ENCODE results near the gene PRUNE2.

Gene PRUNE2

DNA sequence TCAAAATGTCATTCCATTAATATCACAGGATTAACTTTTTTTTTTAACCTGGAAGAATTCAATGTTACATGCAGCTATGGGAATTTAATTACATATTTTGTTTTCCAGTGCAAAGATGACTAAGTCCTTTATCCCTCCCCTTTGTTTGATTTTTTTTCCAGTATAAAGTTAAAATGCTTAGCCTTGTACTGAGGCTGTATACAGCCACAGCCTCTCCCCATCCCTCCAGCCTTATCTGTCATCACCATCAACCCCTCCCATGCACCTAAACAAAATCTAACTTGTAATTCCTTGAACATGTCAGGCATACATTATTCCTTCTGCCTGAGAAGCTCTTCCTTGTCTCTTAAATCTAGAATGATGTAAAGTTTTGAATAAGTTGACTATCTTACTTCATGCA is 121.0 kb downstream of the PRUNE2 start:
- TF ChIP-seq POLR2AphosphoS5 (IDR thresholded peaks at IDR 0.05; ENCODE audit: low read depth), result no peak
- TF ChIP-seq REST (IDR thresholded peaks at IDR 0.05; ENCODE audit: insufficient replicate concordance, low read depth), result no peak
- TF ChIP-seq GABPA (IDR thresholded peaks at IDR 0.05; ENCODE audit: low read depth), result no peak
- no peak for TF ChIP-seq SPI1 (IDR thresholded peaks at IDR 0.05; ENCODE audit: borderline replicate concordance, low read depth)
- TF ChIP-seq CTCF (IDR thresholded peaks at IDR 0.05; ENCODE audit: insufficient read depth, low read length), result no peak
- Histone ChIP-seq H3K4me3 (replicated peaks; ENCODE audit: insufficient read depth, low read length) (no peak overlapping the region), H3K27me3 (ENCODE audit: insufficient read depth, poor library complexity, severe bottlenecking) (peaks cover 10% of the 10 kb centered on the region), H3K27ac (replicated peaks) (no peak overlapping the region)
- no peak for DNase-seq (ENCODE audit: low read depth in 1 of 2, low spot score in 1 of 2)

- Histone ChIP-seq H3K27ac (replicated peaks) (no peak overlapping the region), H3K4me3 (replicated peaks; ENCODE audit: insufficient read depth, low read length) (no peak overlapping the region), H3K27me3 (ENCODE audit: insufficient read depth, poor library complexity, severe bottlenecking) (peaks cover 4% of the 10 kb centered on the region)
- TF ChIP-seq GABPA (IDR thresholded peaks at IDR 0.05; ENCODE audit: low read depth), result no peak
- no peak for TF ChIP-seq REST (IDR thresholded peaks at IDR 0.05; ENCODE audit: insufficient replicate concordance, low read depth)
- no peak for TF ChIP-seq CTCF (IDR thresholded peaks at IDR 0.05; ENCODE audit: insufficient read depth, low read length)
- no peak for TF ChIP-seq SPI1 (IDR thresholded peaks at IDR 0.05; ENCODE audit: borderline replicate concordance, low read depth)
- TF ChIP-seq POLR2AphosphoS5 (IDR thresholded peaks at IDR 0.05; ENCODE audit: low read depth), result no peak
- DNase-seq (ENCODE audit: low read depth in 1 of 2, low spot score in 1 of 2), result no peak
Measured at GRCh38 chr9:76772686-76773445, 133.0 kb downstream of the PRUNE2 start.

GRCh38 chr9:76766126-76766525 is 139.8 kb downstream of the PRUNE2 start:
- Histone ChIP-seq H3K27ac (replicated peaks) (no peak overlapping the region), H3K4me3 (replicated peaks; ENCODE audit: insufficient read depth, low read length) (no peak overlapping the region), H3K27me3 (ENCODE audit: insufficient read depth, poor library complexity, severe bottlenecking) (peaks cover 6% of the 10 kb centered on the region)
- no peak for TF ChIP-seq SPI1 (IDR thresholded peaks at IDR 0.05; ENCODE audit: borderline replicate concordance, low read depth)
- no peak for TF ChIP-seq POLR2AphosphoS5 (IDR thresholded peaks at IDR 0.05; ENCODE audit: low read depth)
- TF ChIP-seq CTCF (IDR thresholded peaks at IDR 0.05; ENCODE audit: insufficient read depth, low read length), result no peak
- no peak for TF ChIP-seq GABPA (IDR thresholded peaks at IDR 0.05; ENCODE audit: low read depth)
- TF ChIP-seq REST (IDR thresholded peaks at IDR 0.05; ENCODE audit: insufficient replicate concordance, low read depth), result no peak
- no peak for DNase-seq (ENCODE audit: low read depth in 1 of 2, low spot score in 1 of 2)

Measured in HL-60 (cell line).